ENCODE results near the gene VSX2. TPM values are rescaled to one million over a fixed set of nuclear protein-coding genes. Genes with fewer than 3 reads are reported as not detected.
A peak's percentile ranks its signal among the peaks of the same experiment; 100 is the strongest.

VSX2 gene
- total RNA-seq (2014; rRNA removed; shearing (Covaris generic)), result not detected in 2 replicates
- not detected in 2 replicates for polyA plus RNA-seq (2015; cell fraction: cytosol; rRNA removed)
- polyA plus RNA-seq (2015; cell fraction: nucleus; rRNA removed), result not detected in 2 replicates

GRCh38 chr14:74238974-74239847 lies at the start of gene VSX2:
TSS of gene VSX2 (plus strand) at chr14:74239449. CDS start at chr14:74239562, 113 bp downstream.
- DNase-seq (ENCODE audit: low read depth), result no peak

- no peak for DNase-seq (ENCODE audit: low read depth)
Observed at GRCh38 chr14:74190927-74191575, 48.2 kb upstream of the VSX2 start.

DNA sequence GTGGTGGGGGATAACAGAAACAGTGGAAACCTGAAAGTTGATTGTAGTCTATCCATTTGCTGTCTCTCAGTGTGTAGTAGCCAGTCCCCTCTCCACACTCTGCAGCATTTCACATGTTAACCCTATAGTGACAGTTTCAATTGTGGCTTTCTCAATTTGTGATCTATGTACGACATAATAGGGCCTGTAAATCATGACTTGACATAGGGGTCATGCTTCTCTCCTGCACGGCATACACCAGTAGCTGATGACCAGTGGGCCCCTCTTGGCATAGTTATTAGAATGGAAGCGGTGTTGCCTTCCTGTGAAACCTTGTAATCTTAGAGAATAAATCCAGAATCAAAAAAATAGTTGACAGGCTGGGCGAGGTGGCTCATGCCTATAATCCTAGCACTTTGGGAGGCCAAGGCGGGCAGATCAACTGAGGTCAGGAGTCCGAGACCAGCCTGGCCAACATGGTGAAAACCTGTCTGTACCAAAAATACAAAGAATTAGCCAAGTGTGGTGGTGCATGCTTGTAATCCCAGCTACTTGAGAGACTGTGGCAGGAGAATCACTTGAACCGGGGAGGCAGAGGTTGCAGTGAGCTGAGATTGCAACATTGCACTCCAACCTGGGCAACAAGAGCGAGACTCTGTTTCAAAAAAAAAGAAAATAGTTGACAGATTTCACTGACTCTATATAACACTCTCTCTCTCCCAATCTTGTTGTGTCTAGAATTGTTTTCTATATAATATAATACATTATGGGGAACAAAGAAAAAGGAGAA lies 44.6 kb upstream of the VSX2 start:
- DNase-seq (ENCODE audit: low read depth), result no peak

- no peak for DNase-seq (ENCODE audit: low read depth)
Observed at GRCh38 chr14:74195623-74196022, 43.6 kb upstream of the VSX2 start.

DNA sequence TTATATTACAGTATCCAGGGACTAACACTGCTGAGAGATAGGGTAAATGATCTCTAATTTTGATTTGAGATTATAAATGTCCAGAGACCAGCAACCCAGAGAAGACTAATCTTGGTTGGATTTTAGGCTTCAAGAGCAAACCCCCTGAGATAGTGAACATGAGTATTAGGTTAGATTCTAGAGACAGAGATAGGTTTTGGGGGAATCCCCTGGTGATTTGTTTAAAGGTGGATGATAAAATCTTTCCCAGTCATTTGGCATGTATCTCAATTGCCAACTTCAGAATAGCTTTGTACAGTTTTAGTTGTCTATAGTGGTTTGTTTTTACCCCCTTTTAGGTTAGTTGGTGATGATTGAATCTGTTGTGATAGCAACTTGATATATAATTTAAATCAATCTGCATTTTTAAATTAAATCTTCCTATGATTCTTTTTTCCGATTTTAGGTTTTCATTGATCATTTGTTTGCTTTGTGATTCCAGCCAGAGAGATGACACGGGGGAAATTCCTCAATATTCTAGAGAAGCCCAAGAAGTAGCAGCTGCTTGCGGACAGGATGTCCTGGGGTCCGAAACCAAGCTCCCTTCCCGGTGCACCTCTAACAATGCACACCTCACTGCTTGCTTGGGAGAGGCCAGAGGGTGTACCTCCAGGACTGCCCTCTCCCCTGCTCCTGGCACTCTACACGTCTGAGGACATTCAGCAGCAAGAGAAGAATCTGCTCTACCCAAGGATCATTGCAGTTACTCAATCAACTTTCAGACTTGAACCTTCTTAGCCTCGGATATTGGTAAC lies 40.6 kb upstream of the VSX2 start:
- DNase-seq (ENCODE audit: low read depth), result no peak

DNA sequence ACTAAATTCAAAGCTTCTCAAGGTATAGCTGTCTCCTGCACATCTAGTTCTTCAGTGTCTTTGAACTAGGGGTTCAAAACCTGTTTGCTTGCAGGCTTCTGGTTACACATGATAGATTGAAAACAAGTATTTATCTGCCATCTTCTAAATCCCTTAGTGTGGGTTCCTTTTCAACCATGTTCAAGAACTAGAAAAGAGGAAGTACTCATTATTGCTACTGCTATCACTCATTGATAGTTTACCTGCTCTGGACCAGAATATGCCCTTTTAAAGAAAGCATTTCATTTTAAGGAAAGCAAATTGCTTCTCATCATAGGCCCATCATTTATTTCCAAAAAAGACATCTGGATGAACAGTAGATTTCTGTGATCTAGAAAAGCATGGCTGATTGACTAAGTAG lies 37.1 kb upstream of the VSX2 start:
- DNase-seq (ENCODE audit: low read depth), result no peak

GRCh38 chr14:74203639-74204038 lies 35.6 kb upstream of the VSX2 start:
- no peak for DNase-seq (ENCODE audit: low read depth)

DNA sequence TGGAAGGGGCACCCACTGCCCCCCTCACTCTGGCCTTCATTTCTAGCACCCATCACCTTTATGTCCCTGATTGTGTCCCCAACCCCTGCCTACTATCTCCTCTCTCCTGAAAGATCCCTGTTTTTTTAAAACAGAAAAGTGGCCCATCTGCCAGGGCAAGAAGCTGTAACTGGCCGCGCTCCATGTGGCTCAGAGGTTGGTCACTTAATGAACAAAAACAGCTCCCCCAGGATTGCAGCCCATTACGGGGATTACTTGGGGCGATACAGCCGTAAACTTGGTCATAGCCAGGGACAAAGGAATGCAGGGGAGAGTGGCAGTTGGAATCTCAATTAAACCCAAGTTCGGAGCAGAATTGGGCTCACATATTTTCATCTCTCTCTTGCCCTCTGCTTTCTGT lies 34.8 kb upstream of the VSX2 start:
- no peak for DNase-seq (ENCODE audit: low read depth)

GRCh38 chr14:74205882-74206281 lies 33.4 kb upstream of the VSX2 start:
- no peak for DNase-seq (ENCODE audit: low read depth)

DNA sequence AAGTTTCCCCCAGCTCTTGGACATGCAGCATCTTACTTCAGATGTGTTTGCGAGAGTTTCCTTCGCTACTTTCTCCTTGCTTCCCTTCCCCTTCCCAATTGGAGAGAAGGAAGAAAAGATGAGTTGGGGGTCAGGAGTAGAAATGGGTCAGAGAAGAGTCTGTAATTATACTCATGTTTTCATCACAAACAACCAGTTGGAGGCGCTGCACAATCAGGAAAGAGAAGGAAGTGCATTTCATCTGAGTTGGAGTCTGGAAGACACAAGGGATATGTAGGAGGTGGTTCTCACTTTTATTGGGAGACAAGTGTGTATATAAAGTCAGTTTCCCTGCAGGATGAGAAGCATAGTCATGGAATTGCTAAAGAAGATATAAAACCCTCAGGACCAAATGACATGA lies 31.3 kb upstream of the VSX2 start:
- DNase-seq (ENCODE audit: low read depth), result no peak

GRCh38 chr14:74208642-74209041 lies 30.6 kb upstream of the VSX2 start:
- no peak for DNase-seq (ENCODE audit: low read depth)

- no peak for DNase-seq (ENCODE audit: low read depth)
Observed at GRCh38 chr14:74211945-74212580, 27.2 kb upstream of the VSX2 start.

GRCh38 chr14:74213907-74214803 lies 25.1 kb upstream of the VSX2 start:
- no peak for DNase-seq (ENCODE audit: low read depth)

DNA sequence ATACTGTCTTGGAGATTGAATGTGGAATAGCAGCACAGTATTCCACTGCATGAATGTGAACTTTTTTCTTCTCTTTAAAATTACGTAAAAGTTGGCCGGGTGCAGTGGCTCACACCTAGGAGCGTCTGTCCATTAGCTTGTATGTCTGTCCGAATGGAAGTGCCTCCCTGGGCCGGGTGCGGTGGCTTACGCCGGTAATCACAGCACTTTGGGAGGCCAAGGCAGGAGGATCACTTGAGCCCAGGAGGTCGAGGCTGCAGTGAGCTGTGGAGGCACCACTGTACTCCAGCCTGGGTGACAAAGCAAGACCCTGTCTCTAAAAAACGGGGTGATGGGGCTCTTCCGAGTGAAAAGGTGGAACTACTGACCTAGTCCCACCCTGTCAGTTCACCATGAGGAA lies 22.6 kb upstream of the VSX2 start:
- DNase-seq (ENCODE audit: low read depth), result no peak

- peak; percentile 53 for DNase-seq (ENCODE audit: low read depth)
Observed at GRCh38 chr14:74217672-74218448, 21.4 kb upstream of the VSX2 start.

DNA sequence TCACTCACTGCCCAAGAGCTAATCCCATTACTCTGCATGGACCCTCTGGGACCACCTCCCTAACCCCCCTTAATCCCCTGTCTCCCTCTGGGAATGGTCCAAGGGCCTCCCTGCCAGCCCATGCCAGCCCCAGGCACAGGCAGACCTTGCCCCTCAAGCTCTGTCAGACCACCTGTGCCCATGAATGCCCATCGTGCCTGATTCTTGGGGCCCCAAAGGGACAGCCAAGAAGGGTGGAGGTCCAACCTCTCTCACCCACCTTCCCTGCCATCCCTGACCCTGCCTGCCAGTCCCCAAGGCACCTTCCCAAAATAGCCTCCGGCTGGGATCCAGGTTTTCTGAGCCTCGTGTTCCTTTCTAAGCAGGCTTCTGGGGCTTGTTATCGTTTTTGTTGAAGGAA lies 20.8 kb upstream of the VSX2 start:
- no peak for DNase-seq (ENCODE audit: low read depth)

- DNase-seq (ENCODE audit: low read depth), result no peak
Observed at GRCh38 chr14:74219277-74220205, 19.7 kb upstream of the VSX2 start.

DNA sequence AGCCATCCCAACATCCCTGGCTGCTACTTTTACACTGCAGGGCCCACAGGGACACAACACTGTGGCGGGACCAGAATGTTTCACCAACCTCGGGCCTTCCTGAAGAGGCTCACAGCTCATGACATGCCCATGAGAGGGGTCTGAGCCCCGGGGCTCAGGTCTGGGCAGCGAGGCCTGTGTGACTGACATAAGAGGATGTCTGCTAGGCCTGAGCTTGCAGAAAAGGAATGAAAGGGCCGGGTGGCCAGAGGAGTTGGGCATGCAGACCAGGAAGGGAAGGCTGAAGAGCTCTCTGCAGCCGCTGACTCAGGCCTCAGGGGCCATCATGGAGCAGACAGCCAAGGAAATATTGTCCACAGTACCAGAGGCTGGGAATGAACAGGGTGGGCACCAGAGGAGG lies 18.3 kb upstream of the VSX2 start:
- DNase-seq (ENCODE audit: low read depth), result no peak

All from HT1080 (cell line).